ENCODE data around the gene CDCP2. TPM values are rescaled to one million over a fixed set of nuclear protein-coding genes. Genes with fewer than 3 reads are reported as not detected.

CDCP2 gene
- total RNA-seq, 1 donor from 2014 or later = not detected

- no peak for DNase-seq (ENCODE audit: low spot score in 2 of 2, unreplicated experiment in 2 of 2)
- peaks cover 1% of the 10 kb centered on the region for H3K36me3 Mint-ChIP-seq
- no peak overlapping the region for H3K27ac Mint-ChIP-seq
- no peaks in the 10 kb centered on the region for H3K4me1 Mint-ChIP-seq
- H3K9me3 Mint-ChIP-seq = no peaks in the 10 kb centered on the region
- H3K27me3 Mint-ChIP-seq (ENCODE audit: low read depth) = no peaks in the 10 kb centered on the region
- TF ChIP-seq CTCF (IDR thresholded peaks at IDR 0.05; ENCODE audit: unreplicated experiment) = no peak
- H3K4me3 Mint-ChIP-seq = no peak overlapping the region
These were observed 38.7 kb upstream of the CDCP2 start for GRCh38 chr1:54191525-54191924.

GRCh38 chr1:54190526-54190925 lies 37.7 kb upstream of the CDCP2 start:
- no peaks in the 10 kb centered on the region for H3K9me3 Mint-ChIP-seq
- no peak overlapping the region for H3K27ac Mint-ChIP-seq
- H3K4me3 Mint-ChIP-seq = no peak overlapping the region
- no peak for DNase-seq (ENCODE audit: low spot score in 2 of 2, unreplicated experiment in 2 of 2)
- no peaks in the 10 kb centered on the region for H3K27me3 Mint-ChIP-seq (ENCODE audit: low read depth)
- H3K4me1 Mint-ChIP-seq = no peaks in the 10 kb centered on the region
- peaks cover 4% of the 10 kb centered on the region for H3K36me3 Mint-ChIP-seq
- TF ChIP-seq CTCF (IDR thresholded peaks at IDR 0.05; ENCODE audit: unreplicated experiment) = no peak

GRCh38 chr1:54188291-54188690 lies 35.5 kb upstream of the CDCP2 start:
- H3K4me3 Mint-ChIP-seq = no peak overlapping the region
- no peak for DNase-seq (ENCODE audit: low spot score in 2 of 2, unreplicated experiment in 2 of 2)
- no peak for TF ChIP-seq CTCF (IDR thresholded peaks at IDR 0.05; ENCODE audit: unreplicated experiment)
- no peaks in the 10 kb centered on the region for H3K27me3 Mint-ChIP-seq (ENCODE audit: low read depth)
- H3K4me1 Mint-ChIP-seq = no peaks in the 10 kb centered on the region
- H3K27ac Mint-ChIP-seq = no peak overlapping the region
- no peaks in the 10 kb centered on the region for H3K9me3 Mint-ChIP-seq
- peaks cover 4% of the 10 kb centered on the region for H3K36me3 Mint-ChIP-seq

- no peak for DNase-seq (ENCODE audit: low spot score in 2 of 2, unreplicated experiment in 2 of 2)
- H3K9me3 Mint-ChIP-seq = no peaks in the 10 kb centered on the region
- no peak overlapping the region for H3K4me3 Mint-ChIP-seq
- H3K27ac Mint-ChIP-seq = no peak overlapping the region
- no peaks in the 10 kb centered on the region for H3K27me3 Mint-ChIP-seq (ENCODE audit: low read depth)
- peaks cover 11% of the 10 kb centered on the region for H3K36me3 Mint-ChIP-seq
- H3K4me1 Mint-ChIP-seq = no peaks in the 10 kb centered on the region
- TF ChIP-seq CTCF (IDR thresholded peaks at IDR 0.05; ENCODE audit: unreplicated experiment) = no peak
These were observed 33.3 kb upstream of the CDCP2 start for GRCh38 chr1:54186056-54186455.

GRCh38 chr1:54180701-54181360 lies 28.0 kb upstream of the CDCP2 start:
- Mint-ChIP-seq H3K36me3 (peaks cover 10% of the 10 kb centered on the region), H3K4me1 (no peaks in the 10 kb centered on the region), H3K27ac (no peak overlapping the region), H3K9me3 (no peaks in the 10 kb centered on the region), H3K27me3 (ENCODE audit: low read depth) (no peaks in the 10 kb centered on the region), H3K4me3 (no peak overlapping the region)
- TF ChIP-seq CTCF (IDR thresholded peaks at IDR 0.05; ENCODE audit: unreplicated experiment) = no peak
- DNase-seq (ENCODE audit: low spot score in 2 of 2, unreplicated experiment in 2 of 2) = no peak
